CD4-positive, alpha-beta T cell treated with Interleukin-4 for 1 hour (primary cell): ENCODE measurements around the gene NUMBL.
"Not testable (repeated sequence)": the region's sequence is repeated elsewhere in the genome, so short reads cannot be mapped to it uniquely, and the experiment has no call there.

Source experiments
- DNase-seq, 2 donors: peaks; one replicate each; pipeline ENCODE4 v3.0.0-alpha.2; 2020 to 2022

The NUMBL gene

GRCh38 chr19:40625406-40626120, 64.9 kb downstream of the NUMBL start:
- DNase-seq: no peak

DNA sequence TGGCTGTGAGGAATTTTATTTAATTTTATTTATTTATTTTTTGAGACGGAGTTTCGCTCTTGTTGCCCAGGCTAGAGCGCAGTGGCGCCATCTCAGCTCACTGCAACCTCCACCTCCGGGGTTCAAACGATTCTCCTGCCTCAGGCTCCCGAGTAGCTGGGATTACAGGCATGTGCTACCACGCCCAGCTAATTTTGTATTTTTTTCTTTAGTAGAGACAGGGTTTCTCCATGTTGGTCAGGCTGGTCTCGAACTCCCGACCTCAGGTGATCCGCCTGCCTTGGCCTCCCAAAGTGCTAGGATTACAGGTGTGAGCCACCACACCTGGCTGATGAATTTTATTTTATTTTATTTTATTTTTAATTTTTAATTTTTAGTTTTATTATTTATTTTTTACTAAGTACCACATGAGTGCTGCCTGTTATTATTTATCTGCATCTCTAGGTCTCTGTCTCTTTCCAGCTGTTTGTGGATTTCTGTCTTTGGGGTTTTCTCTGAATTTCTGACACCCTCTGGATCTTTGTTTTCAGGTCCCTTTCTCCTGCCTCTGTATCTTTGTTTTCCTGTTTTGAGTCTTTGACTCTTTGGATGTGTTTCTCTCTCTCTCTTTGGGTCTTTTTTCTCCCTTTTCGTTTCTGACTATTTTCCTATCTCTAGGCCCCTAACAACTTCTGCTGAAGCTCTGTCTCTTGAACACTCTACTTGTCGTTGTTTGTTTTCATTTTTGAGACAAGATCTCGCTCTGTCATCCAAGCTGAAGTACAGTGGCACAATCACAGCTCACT, 65.9 kb downstream of the NUMBL start:
- DNase-seq: not testable (repeated sequence)

DNA sequence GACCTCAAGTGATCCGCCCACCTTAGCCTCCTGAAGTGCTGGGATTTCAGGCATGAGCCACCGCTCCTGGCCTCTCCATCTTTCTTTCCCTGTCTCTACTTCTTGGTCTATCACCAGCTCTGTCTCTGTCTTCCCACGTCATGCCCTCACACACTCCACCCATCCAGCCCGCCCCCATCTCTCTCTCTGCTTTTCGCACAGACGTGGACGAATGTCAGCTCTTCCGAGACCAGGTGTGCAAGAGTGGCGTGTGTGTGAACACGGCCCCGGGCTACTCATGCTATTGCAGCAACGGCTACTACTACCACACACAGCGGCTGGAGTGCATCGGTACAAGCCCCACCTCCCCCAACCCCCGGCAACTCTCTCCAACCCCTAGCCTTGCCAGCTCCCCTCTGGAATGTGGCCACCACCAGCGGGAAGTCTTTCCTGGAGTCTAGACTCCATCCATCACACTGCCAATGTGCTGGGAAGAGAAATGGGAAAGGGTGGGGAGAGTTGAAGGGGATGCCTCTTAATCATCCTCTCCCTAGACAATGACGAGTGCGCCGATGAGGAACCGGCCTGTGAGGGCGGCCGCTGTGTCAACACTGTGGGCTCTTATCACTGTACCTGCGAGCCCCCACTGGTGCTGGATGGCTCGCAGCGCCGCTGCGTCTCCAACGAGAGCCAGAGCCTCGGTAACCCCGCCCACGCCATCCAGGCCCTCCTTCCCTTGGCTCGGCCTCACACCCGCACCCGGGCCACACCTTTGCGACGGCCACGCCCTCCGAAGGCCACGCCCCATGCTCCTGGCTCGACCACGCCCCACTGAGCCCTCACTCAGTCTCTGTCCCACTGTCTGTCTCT, 66.8 kb downstream of the NUMBL start:
- no peak for DNase-seq

DNA sequence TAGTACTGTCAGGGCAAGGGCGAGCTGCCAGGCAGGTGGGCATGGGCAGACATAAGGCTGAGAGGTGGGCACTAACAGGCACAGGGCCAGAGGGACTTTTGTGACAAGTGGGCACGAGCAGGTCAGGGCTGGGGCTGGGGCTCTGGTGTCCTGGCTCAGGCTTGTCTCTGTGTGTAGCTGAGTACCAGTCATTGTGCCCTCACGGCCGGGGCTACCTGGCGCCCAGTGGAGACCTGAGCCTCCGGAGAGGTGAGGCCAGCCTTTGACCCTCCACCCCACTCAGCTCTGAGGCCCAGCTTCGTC, 67.7 kb downstream of the NUMBL start:
- DNase-seq: no peak

DNA sequence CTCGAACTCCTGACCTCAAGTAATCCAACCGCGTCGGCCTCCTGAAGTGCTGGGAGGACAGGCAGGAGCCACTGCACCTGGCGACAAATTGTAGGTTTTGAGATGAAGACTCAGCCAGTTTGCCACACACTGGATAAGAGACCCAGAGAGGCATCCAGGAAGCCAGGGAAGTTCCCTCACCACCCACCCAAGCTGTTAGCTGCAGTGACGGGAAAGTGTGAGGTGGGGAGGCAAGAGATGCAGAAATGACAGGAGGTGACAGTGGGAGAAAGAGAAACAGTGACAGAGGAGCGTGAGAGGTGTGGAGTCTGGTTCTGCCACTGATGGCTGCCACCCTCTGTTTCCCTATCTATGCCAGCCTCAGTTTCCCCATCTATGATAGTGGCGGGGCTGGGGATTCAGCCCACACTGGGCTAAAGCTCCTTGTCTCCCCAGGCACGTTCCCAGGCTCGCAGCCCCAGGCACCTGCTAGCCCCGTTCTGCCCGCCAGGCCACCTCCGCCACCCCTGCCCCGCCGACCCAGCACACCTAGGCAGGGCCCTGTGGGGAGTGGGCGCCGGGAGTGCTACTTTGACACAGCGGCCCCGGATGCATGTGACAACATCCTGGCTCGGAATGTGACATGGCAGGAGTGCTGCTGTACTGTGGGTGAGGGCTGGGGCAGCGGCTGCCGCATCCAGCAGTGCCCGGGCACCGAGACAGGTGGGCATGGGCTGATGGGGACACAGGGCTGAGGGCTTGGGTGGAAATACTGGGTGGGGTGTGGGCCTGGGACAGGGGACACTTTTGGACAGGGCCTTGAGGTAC, 68.3 kb downstream of the NUMBL start:
- DNase-seq: no peak

DNA sequence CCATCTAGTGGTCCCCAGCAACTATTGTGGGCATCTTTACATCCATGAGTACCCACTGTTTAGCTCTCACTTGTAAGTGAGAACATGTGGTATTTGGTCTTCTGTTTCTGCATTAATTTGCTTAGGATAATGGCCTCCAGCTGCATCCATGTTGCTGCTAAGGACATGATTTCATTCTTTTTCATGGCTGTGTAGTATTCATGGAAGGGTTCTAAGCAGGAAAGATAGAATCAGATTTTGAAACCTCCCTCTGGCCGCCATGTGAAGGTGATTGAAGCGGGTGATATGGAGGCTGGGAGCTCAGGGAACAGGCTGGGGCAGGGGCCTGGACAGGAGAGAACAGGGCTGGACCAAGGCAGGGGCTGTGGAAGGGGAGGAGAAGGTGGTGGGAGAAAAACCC, 69.2 kb downstream of the NUMBL start:
- DNase-seq: no peak

- no peak for DNase-seq
Observed at GRCh38 chr19:40620161-40620485, 70.3 kb downstream of the NUMBL start.

DNA sequence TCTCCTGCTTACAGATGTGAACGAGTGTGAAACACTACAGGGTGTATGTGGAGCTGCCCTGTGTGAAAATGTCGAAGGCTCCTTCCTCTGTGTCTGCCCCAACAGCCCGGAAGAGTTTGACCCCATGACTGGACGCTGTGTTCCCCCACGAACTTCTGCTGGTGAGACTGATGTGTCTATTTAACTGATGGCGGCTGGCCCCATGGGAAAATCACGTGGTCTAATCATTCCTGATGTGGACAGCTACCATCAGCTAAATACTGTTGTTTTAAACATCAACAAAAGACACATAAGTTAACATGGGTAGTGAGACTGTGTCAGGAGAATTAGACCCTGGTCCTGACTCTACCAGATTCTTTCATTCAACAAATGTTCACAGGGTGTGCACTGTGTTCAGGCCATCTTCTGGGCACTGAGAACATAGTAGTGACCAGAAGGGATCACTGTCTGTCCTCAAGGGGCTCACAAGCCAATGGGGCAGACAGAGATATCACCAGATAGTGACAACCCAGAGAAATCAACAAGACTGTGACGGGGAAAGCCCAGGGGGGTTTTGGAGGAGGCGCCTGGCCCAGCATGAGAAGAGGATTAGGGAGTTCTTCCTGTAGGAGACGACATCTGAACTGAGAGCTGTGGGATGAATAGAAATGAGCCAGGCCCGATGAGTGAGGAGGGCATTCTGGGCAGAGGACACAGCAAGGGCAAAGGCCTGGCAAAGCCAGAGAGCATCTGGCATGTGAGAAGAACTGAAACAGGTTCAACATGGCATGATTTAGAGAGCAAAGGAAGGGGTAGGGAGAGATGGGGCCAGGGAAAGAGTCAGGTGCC, 70.9 kb downstream of the NUMBL start:
- no peak for DNase-seq

- DNase-seq: no peak
Observed at GRCh38 chr19:40617961-40618360, 72.5 kb downstream of the NUMBL start.

DNA sequence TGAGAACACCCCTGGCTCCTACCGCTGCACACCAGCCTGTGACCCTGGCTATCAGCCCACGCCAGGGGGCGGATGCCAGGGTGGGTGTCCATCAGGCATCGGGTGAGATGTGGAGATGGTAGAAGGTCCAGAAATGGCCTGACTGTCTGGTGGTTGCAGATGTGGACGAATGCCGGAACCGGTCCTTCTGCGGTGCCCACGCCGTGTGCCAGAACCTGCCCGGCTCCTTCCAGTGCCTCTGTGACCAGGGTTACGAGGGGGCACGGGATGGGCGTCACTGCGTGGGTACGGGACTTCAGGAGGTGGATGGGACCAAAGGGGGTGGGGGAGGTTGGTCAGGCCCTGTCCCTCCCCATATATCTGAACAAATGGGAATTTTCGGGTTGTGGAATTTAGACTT, 73.5 kb downstream of the NUMBL start:
- no peak for DNase-seq

- DNase-seq: no peak
Observed at GRCh38 chr19:40616178-40616577, 74.3 kb downstream of the NUMBL start.
